GM21360 (cell line): ENCODE results near the gene RBM20.

Source experiments
- ATAC-seq: cut with Tn5 transposase; IDR thresholded peaks from one replicate; pipeline ENCODE4 v1.9.1; 2021; ENCODE audit warnings: mild to moderate bottlenecking, moderate library complexity; ENCODE audit not compliant: unreplicated experiment

RBM20 gene

GRCh38 chr10:110885932-110886674, 242.0 kb downstream of the RBM20 start:
- no peak for ATAC-seq

GRCh38 chr10:110887560-110887959, 243.4 kb downstream of the RBM20 start:
- no peak for ATAC-seq
